Loucy (cell line): ENCODE data around the gene HK1.

Source experiments
- EZH2phosphoT487 ChIP-seq: fragments of 200-600 bp; IDR thresholded peaks from 2 replicates; pipeline ENCODE4 v1.6.1; 2018; ENCODE audit warnings: antibody characterized with exemption, mild to moderate bottlenecking, moderate library complexity, borderline replicate concordance
- TF ChIP-seq, protein P1 (sequence below): fragments of 200-600 bp; sonication (generic); conservative IDR thresholded peaks from 2 replicates; pipeline ENCODE4 v1.5.1; 2014; ENCODE audit warnings: mild to moderate bottlenecking, antibody characterized with exemption, low read length

GRCh38 chr10:69400936-69401335, 122.6 kb downstream of the HK1 start:
- TF ChIP-seq, protein P1, sequence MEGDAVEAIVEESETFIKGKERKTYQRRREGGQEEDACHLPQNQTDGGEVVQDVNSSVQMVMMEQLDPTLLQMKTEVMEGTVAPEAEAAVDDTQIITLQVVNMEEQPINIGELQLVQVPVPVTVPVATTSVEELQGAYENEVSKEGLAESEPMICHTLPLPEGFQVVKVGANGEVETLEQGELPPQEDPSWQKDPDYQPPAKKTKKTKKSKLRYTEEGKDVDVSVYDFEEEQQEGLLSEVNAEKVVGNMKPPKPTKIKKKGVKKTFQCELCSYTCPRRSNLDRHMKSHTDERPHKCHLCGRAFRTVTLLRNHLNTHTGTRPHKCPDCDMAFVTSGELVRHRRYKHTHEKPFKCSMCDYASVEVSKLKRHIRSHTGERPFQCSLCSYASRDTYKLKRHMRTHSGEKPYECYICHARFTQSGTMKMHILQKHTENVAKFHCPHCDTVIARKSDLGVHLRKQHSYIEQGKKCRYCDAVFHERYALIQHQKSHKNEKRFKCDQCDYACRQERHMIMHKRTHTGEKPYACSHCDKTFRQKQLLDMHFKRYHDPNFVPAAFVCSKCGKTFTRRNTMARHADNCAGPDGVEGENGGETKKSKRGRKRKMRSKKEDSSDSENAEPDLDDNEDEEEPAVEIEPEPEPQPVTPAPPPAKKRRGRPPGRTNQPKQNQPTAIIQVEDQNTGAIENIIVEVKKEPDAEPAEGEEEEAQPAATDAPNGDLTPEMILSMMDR: no peak
- no peak for TF ChIP-seq EZH2phosphoT487
